GM23338 (cell line): ENCODE data around the gene ATP9A. TPM values are rescaled to one million over a fixed set of nuclear protein-coding genes. Genes with fewer than 3 reads are reported as not detected.

Experiments
- ATAC-seq: fragments of 200-7000 bp; cut with Tn5 transposase; 3 replicates; pipeline ENCODE4 v1.9.1; 2020
- DNase-seq: peaks from one replicate; pipeline ENCODE4 v3.0.0-alpha.2; 2015; ENCODE audit warnings: low spot score
- H2AFZ ChIP-seq: fragments of 200-600 bp; sonication (generic); 2 replicates; pipeline ENCODE4 v1.8.0; 2016; ENCODE audit warnings: antibody characterized with exemption, mild to moderate bottlenecking, moderate library complexity
- H3F3A ChIP-seq: fragments of 200-600 bp; sonication (generic); replicated peaks from 2 replicates; pipeline ENCODE4 v1.8.0; 2017; ENCODE audit warnings: antibody characterized with exemption, mixed run types, low read depth
- H3K27ac ChIP-seq: fragments of 200-600 bp; sonication (generic); 2 replicates; pipeline ENCODE4 v1.6.1; 2016; ENCODE audit warnings: low read depth
- H3K27me3 ChIP-seq: fragments of 200-600 bp; sonication (generic); 2 replicates; pipeline ENCODE4 v1.8.0; 2016; ENCODE audit warnings: mild to moderate bottlenecking, mixed run types, moderate library complexity; ENCODE audit not compliant: insufficient read depth
- H3K36me3 ChIP-seq: fragments of 200-600 bp; sonication (generic); 2 replicates; pipeline ENCODE4 v1.8.0; 2016; ENCODE audit warnings: mild to moderate bottlenecking; ENCODE audit not compliant: insufficient read depth
- H3K4me1 ChIP-seq: fragments of 200-600 bp; sonication (generic); 2 replicates; pipeline ENCODE4 v1.8.0; 2016; ENCODE audit warnings: mild to moderate bottlenecking, moderate library complexity; ENCODE audit not compliant: insufficient read depth
- H3K4me2 ChIP-seq: fragments of 200-600 bp; sonication (generic); 2 replicates; pipeline ENCODE4 v1.7.1; 2017; ENCODE audit warnings: mixed run types
- H3K4me3 ChIP-seq: fragments of 200-600 bp; sonication (generic); 2 replicates; pipeline ENCODE4 v1.6.1; 2016; ENCODE audit warnings: mixed run types
- H3K79me2 ChIP-seq: fragments of 200-600 bp; sonication (generic); replicated peaks from 2 replicates; pipeline ENCODE4 v1.8.0; 2017; ENCODE audit warnings: mild to moderate bottlenecking; ENCODE audit not compliant: insufficient read depth
- H3K9me2 ChIP-seq: fragments of 200-600 bp; sonication (generic); 2 replicates; pipeline ENCODE4 v1.8.0; 2017; ENCODE audit not compliant: insufficient read depth
- H4K20me1 ChIP-seq: fragments of 200-600 bp; sonication (generic); replicated peaks from 2 replicates; pipeline ENCODE4 v1.8.0; 2017; ENCODE audit warnings: mild to moderate bottlenecking; ENCODE audit not compliant: insufficient read depth
- H3K27ac Mint-ChIP-seq: 2 replicates; pipeline ENCODE4 v1.8.0; 2020; ENCODE audit warnings: inconsistent platforms, mild to moderate bottlenecking, moderate library complexity, mixed read lengths
- H3K27me3 Mint-ChIP-seq: 3 replicates; pipeline ENCODE4 v1.8.0; 2022; ENCODE audit warnings: low read depth, mild to moderate bottlenecking, moderate library complexity, mixed read lengths, inconsistent platforms; ENCODE audit not compliant: insufficient read depth, poor library complexity
- H3K36me3 Mint-ChIP-seq: 3 replicates; pipeline ENCODE4 v1.8.0; 2021; ENCODE audit warnings: low read depth, mild to moderate bottlenecking, inconsistent platforms, moderate library complexity, mixed read lengths
- H3K4me1 Mint-ChIP-seq: 3 replicates; pipeline ENCODE4 v1.8.0; 2020; ENCODE audit warnings: mild to moderate bottlenecking, inconsistent platforms, mixed read lengths
- H3K4me3 Mint-ChIP-seq: 3 replicates; pipeline ENCODE4 v1.8.0; 2021; ENCODE audit warnings: moderate library complexity, mild to moderate bottlenecking, inconsistent platforms, mixed read lengths
- H3K9me3 Mint-ChIP-seq: 3 replicates; pipeline ENCODE4 v1.8.0; 2020; ENCODE audit warnings: moderate library complexity, mild to moderate bottlenecking, inconsistent platforms, mixed read lengths
- CREB1 ChIP-seq: fragments of 250-450 bp; sonication (Bioruptor Pico); IDR thresholded peaks from 2 replicates; pipeline ENCODE4 v1.5.0; 2020; ENCODE audit warnings: low read depth, mild to moderate bottlenecking, moderate library complexity
- EZH2 ChIP-seq: fragments of 200-600 bp; sonication (generic); IDR thresholded peaks from one replicate; pipeline ENCODE4 v1.8.0; 2017; ENCODE audit warnings: antibody characterized with exemption, mild to moderate bottlenecking, low read depth; ENCODE audit not compliant: unreplicated experiment
- EZH2phosphoT487 ChIP-seq: fragments of 200-600 bp; sonication (generic); IDR thresholded peaks from one replicate; pipeline ENCODE4 v1.8.1; 2018; ENCODE audit warnings: antibody characterized with exemption; ENCODE audit not compliant: unreplicated experiment
- JUNB ChIP-seq: IDR thresholded peaks from one replicate; pipeline ENCODE4 v1.6.1; 2016; ENCODE audit warnings: antibody characterized with exemption; ENCODE audit not compliant: unreplicated experiment
- NANOG ChIP-seq: IDR thresholded peaks from 2 replicates; pipeline ENCODE4 v1.6.1; 2016; ENCODE audit warnings: antibody characterized with exemption, borderline replicate concordance
- STAT1 ChIP-seq: IDR thresholded peaks from one replicate; pipeline ENCODE4 v1.6.1; 2016; ENCODE audit warnings: antibody characterized with exemption; ENCODE audit not compliant: unreplicated experiment
- polyA plus RNA-seq: library from polyadenylated mRNA; unstranded; fragments of >200 nt; fragmentation: Nextera tagmentation; extraction: Ambion mirVana; gene quantifications from 2 replicates; pipeline ENCODE4 v1.2.1, GENCODE V29; 2016
- total RNA-seq: library from RNA; depleted of rRNA; stranded (reverse); fragments of >200 nt; shearing (Covaris generic); gene quantifications from 2 replicates; pipeline ENCODE4 v1.2.3, GENCODE V29; 2014
- TF ChIP-seq, protein P1 (sequence below), 2 experiments: fragments of 200-600 bp in 1 of 2; sonication (generic) in 1 of 2; conservative IDR thresholded peaks; 2 replicates each; pipeline versions ENCODE4 v1.5.1 to v1.6.1; 2016 to 2017; ENCODE audit warnings: antibody characterized with exemption in 2 of 2, low read depth in 2 of 2, mild to moderate bottlenecking in 2 of 2, moderate library complexity in 1 of 2
- TF ChIP-seq, protein P2 (sequence below): IDR thresholded peaks from one replicate; pipeline ENCODE4 v1.6.1; 2018; ENCODE audit warnings: antibody characterized with exemption; ENCODE audit not compliant: unreplicated experiment
- TF ChIP-seq, protein P3 (sequence below): IDR thresholded peaks from 2 replicates; pipeline ENCODE4 v1.6.1; 2016; ENCODE audit warnings: antibody characterized with exemption

The ATP9A gene
- total and polyA plus RNA-seq, 2 experiments from 2014 or later: 0.94 to 5.9 TPM

DNA sequence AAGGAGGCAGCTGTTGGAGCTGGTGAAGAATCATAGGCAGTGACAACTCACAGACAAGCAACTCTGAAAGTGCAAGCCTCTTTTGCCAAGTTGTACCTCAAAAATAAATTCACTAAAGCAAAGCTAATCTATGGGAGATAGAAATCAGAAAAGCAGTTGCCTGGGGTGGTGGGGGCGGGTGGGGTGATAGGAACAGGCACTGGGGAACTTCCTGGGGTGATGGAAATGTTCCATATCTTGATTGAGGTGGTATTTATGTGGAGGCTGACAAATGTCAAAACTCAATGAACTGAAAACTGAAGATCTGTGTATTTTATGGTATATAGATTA, 52.4 kb downstream of the ATP9A start:
- H3K79me2 ChIP-seq: no peaks in the 10 kb centered on the region
- no peak overlapping the region for H3K27ac Mint-ChIP-seq
- ATAC-seq: no peak
- peaks cover 6% of the 10 kb centered on the region for H3K27me3 Mint-ChIP-seq
- H4K20me1 ChIP-seq: no peaks in the 10 kb centered on the region
- no peaks in the 10 kb centered on the region for H3K9me2 ChIP-seq
- H3F3A ChIP-seq: no peaks in the 10 kb centered on the region; the same call in 1 of the 2 replicates
- no peaks in the 10 kb centered on the region for H3K9me3 Mint-ChIP-seq
- no peaks in the 10 kb centered on the region for H3K36me3 Mint-ChIP-seq
- TF ChIP-seq STAT1 (no peak), NANOG (no peak), CREB1 (CRISPR knock-in tag) (no peak), JUNB (no peak), EZH2 (no peak)
- TF ChIP-seq, protein P1, sequence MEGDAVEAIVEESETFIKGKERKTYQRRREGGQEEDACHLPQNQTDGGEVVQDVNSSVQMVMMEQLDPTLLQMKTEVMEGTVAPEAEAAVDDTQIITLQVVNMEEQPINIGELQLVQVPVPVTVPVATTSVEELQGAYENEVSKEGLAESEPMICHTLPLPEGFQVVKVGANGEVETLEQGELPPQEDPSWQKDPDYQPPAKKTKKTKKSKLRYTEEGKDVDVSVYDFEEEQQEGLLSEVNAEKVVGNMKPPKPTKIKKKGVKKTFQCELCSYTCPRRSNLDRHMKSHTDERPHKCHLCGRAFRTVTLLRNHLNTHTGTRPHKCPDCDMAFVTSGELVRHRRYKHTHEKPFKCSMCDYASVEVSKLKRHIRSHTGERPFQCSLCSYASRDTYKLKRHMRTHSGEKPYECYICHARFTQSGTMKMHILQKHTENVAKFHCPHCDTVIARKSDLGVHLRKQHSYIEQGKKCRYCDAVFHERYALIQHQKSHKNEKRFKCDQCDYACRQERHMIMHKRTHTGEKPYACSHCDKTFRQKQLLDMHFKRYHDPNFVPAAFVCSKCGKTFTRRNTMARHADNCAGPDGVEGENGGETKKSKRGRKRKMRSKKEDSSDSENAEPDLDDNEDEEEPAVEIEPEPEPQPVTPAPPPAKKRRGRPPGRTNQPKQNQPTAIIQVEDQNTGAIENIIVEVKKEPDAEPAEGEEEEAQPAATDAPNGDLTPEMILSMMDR (conservative IDR thresholded peaks at IDR 0.05; ENCODE audit: low read depth in 2 of 2): no peak
- TF ChIP-seq, protein P2, sequence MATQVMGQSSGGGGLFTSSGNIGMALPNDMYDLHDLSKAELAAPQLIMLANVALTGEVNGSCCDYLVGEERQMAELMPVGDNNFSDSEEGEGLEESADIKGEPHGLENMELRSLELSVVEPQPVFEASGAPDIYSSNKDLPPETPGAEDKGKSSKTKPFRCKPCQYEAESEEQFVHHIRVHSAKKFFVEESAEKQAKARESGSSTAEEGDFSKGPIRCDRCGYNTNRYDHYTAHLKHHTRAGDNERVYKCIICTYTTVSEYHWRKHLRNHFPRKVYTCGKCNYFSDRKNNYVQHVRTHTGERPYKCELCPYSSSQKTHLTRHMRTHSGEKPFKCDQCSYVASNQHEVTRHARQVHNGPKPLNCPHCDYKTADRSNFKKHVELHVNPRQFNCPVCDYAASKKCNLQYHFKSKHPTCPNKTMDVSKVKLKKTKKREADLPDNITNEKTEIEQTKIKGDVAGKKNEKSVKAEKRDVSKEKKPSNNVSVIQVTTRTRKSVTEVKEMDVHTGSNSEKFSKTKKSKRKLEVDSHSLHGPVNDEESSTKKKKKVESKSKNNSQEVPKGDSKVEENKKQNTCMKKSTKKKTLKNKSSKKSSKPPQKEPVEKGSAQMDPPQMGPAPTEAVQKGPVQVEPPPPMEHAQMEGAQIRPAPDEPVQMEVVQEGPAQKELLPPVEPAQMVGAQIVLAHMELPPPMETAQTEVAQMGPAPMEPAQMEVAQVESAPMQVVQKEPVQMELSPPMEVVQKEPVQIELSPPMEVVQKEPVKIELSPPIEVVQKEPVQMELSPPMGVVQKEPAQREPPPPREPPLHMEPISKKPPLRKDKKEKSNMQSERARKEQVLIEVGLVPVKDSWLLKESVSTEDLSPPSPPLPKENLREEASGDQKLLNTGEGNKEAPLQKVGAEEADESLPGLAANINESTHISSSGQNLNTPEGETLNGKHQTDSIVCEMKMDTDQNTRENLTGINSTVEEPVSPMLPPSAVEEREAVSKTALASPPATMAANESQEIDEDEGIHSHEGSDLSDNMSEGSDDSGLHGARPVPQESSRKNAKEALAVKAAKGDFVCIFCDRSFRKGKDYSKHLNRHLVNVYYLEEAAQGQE: no peak
- H3K4me1 ChIP-seq: peaks cover 19% of the 10 kb centered on the region
- no peak overlapping the region for H3K4me3 ChIP-seq
- no peaks in the 10 kb centered on the region for H3K27me3 ChIP-seq
- no peak overlapping the region for H3K27ac ChIP-seq
- no peak overlapping the region for H3K4me2 ChIP-seq
- DNase-seq: no peak
- no peaks in the 10 kb centered on the region for H3K36me3 ChIP-seq
- peaks cover 25% of the 10 kb centered on the region for H3K4me1 Mint-ChIP-seq
- no peak overlapping the region for H2AFZ ChIP-seq
- no peak overlapping the region for H3K4me3 Mint-ChIP-seq

DNA sequence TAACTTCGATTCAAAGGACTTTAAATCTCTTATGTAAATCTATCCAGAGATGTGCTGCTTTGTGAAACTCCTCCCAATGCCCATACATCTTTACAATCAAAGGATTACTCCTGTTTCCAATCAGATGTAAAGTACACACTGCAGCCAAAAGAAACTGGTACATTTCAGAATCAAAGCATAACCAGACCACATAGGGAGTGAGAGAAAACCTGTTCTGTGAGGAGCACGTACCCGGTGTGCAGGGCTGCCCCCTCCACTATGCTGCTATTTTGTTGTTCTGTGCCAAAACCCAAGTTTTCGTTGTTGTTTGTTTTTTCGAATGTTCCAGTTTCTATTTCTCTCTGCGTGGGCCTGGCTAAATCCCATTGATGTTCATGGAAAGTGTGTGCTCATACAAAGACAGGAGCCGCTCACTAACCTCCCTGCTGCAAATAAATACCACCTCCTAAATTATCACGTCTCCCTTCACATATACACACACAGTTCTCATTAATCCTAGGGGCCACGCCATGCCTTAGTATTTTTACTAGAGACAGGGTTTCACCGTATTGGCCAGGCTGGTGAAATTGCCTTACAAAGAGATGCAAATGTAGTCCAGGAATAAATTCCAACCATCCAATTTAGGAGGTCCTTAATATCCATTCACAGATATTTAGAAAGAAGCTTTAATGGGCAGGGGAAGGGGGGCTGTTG, 52.9 kb downstream of the ATP9A start:
- Histone ChIP-seq H3K4me3 (no peak overlapping the region), H2AFZ (no peak overlapping the region), H3K27ac (no peak overlapping the region), H3K27me3 (no peaks in the 10 kb centered on the region), H3K9me2 (no peaks in the 10 kb centered on the region), H4K20me1 (no peaks in the 10 kb centered on the region), H3K4me1 (peaks cover 24% of the 10 kb centered on the region), H3K36me3 (no peaks in the 10 kb centered on the region), H3K4me2 (no peak overlapping the region), H3K79me2 (no peaks in the 10 kb centered on the region), H3F3A (no peaks in the 10 kb centered on the region; the same call in 1 of the 2 replicates)
- H3K4me3 Mint-ChIP-seq: no peak overlapping the region
- TF ChIP-seq NANOG: no peak
- TF ChIP-seq EZH2phosphoT487: no peak
- TF ChIP-seq, protein P3, sequence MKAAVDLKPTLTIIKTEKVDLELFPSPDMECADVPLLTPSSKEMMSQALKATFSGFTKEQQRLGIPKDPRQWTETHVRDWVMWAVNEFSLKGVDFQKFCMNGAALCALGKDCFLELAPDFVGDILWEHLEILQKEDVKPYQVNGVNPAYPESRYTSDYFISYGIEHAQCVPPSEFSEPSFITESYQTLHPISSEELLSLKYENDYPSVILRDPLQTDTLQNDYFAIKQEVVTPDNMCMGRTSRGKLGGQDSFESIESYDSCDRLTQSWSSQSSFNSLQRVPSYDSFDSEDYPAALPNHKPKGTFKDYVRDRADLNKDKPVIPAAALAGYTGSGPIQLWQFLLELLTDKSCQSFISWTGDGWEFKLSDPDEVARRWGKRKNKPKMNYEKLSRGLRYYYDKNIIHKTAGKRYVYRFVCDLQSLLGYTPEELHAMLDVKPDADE: no peak
- DNase-seq (no peak), ATAC-seq (no peak)
- H3K36me3 Mint-ChIP-seq: no peaks in the 10 kb centered on the region
- peaks cover 6% of the 10 kb centered on the region for H3K27me3 Mint-ChIP-seq
- H3K27ac Mint-ChIP-seq: no peak overlapping the region; the same call in 1 of the 2 replicates
- no peaks in the 10 kb centered on the region for H3K9me3 Mint-ChIP-seq
- peaks cover 31% of the 10 kb centered on the region for H3K4me1 Mint-ChIP-seq
